GM18520 (cell line): ENCODE measurements around the gene ALG13.
A peak's percentile ranks its signal among the peaks of the same experiment; 100 is the strongest.
"Not testable (repeated sequence)": the region's sequence is repeated elsewhere in the genome, so short reads cannot be mapped to it uniquely, and the experiment has no call there.

Experiments used
- ATAC-seq: cut with Tn5 transposase; IDR thresholded peaks from one replicate; pipeline ENCODE4 v1.9.1; 2021; ENCODE audit not compliant: unreplicated experiment

The ALG13 gene

GRCh38 chrX:111680988-111681779 lies at the start of gene ALG13:
TSS of gene ALG13 (plus strand) at chrX:111681170. CDS start at chrX:111681219, 49 bp downstream.
- ATAC-seq, result peak; percentile 95

- no peak for ATAC-seq
Observed at GRCh38 chrX:111634823-111635729, 45.9 kb upstream of the ALG13 start.

- ATAC-seq, result no peak
Observed at GRCh38 chrX:111641969-111642368, 39.0 kb upstream of the ALG13 start.

GRCh38 chrX:111645165-111645564 lies 35.8 kb upstream of the ALG13 start:
- not testable (repeated sequence) for ATAC-seq

- no peak for ATAC-seq
Observed at GRCh38 chrX:111645607-111646006, 35.4 kb upstream of the ALG13 start.

- ATAC-seq, result no peak
Observed at GRCh38 chrX:111646515-111646914, 34.5 kb upstream of the ALG13 start.

GRCh38 chrX:111648802-111649201 lies 32.2 kb upstream of the ALG13 start:
- ATAC-seq, result no peak

- ATAC-seq, result no peak
Observed at GRCh38 chrX:111649638-111650037, 31.3 kb upstream of the ALG13 start.

GRCh38 chrX:111650845-111651244 lies 30.1 kb upstream of the ALG13 start:
- no peak for ATAC-seq

GRCh38 chrX:111652719-111653118 lies 28.3 kb upstream of the ALG13 start:
- ATAC-seq, result no peak

- no peak for ATAC-seq
Observed at GRCh38 chrX:111661241-111661640, 19.7 kb upstream of the ALG13 start.

- ATAC-seq, result no peak
Observed at GRCh38 chrX:111662292-111662691, 18.7 kb upstream of the ALG13 start.

- no peak for ATAC-seq
Observed at GRCh38 chrX:111671668-111672067, 9.3 kb upstream of the ALG13 start.

- no peak for ATAC-seq
Observed at GRCh38 chrX:111687305-111687704, 6.3 kb downstream of the ALG13 start.

- ATAC-seq, result no peak
Observed at GRCh38 chrX:111695297-111695880, 14.4 kb downstream of the ALG13 start.

- no peak for ATAC-seq
Observed at GRCh38 chrX:111719426-111720210, 38.6 kb downstream of the ALG13 start.

- no peak for ATAC-seq
Observed at GRCh38 chrX:111728096-111728495, 47.1 kb downstream of the ALG13 start.

- no peak for ATAC-seq
Observed at GRCh38 chrX:111731351-111731750, 50.4 kb downstream of the ALG13 start.

GRCh38 chrX:111736571-111736970 lies 55.6 kb downstream of the ALG13 start:
- ATAC-seq, result no peak

GRCh38 chrX:111742018-111742417 lies 61.0 kb downstream of the ALG13 start:
- ATAC-seq, result no peak

GRCh38 chrX:111743316-111743715 lies 62.3 kb downstream of the ALG13 start:
- ATAC-seq, result no peak
